HG03565 (cell line): ENCODE measurements around the gene ALKBH5.

Experiments
- ATAC-seq: cut with Tn5 transposase; IDR thresholded peaks from one replicate; pipeline ENCODE4 v1.9.1; 2021; ENCODE audit warnings: mild to moderate bottlenecking, moderate library complexity; ENCODE audit not compliant: unreplicated experiment

Gene ALKBH5

GRCh38 chr17:18236494-18236893 lies 52.9 kb downstream of the ALKBH5 start:
- ATAC-seq, result no peak

GRCh38 chr17:18237461-18237860 lies 53.8 kb downstream of the ALKBH5 start:
- ATAC-seq, result no peak

- ATAC-seq, result no peak
These were observed 54.7 kb downstream of the ALKBH5 start for GRCh38 chr17:18238299-18238698.

GRCh38 chr17:18240449-18240848 lies 56.8 kb downstream of the ALKBH5 start:
- no peak for ATAC-seq

- ATAC-seq, result no peak
These were observed 57.7 kb downstream of the ALKBH5 start for GRCh38 chr17:18241229-18241871.

GRCh38 chr17:18245038-18245776 lies 61.6 kb downstream of the ALKBH5 start:
- no peak for ATAC-seq

GRCh38 chr17:18246109-18246725 lies 62.6 kb downstream of the ALKBH5 start:
- no peak for ATAC-seq

GRCh38 chr17:18246880-18247612 lies 63.4 kb downstream of the ALKBH5 start:
- ATAC-seq, result no peak

- ATAC-seq, result no peak
These were observed 64.0 kb downstream of the ALKBH5 start for GRCh38 chr17:18247613-18248001.

GRCh38 chr17:18248300-18248731 lies 64.7 kb downstream of the ALKBH5 start:
- ATAC-seq, result no peak

- ATAC-seq, result no peak
These were observed 65.2 kb downstream of the ALKBH5 start for GRCh38 chr17:18248811-18249210.

GRCh38 chr17:18250259-18250658 lies 66.6 kb downstream of the ALKBH5 start:
- ATAC-seq, result no peak

- ATAC-seq, result no peak
These were observed 67.1 kb downstream of the ALKBH5 start for GRCh38 chr17:18250708-18251107.

GRCh38 chr17:18251204-18251603 lies 67.6 kb downstream of the ALKBH5 start:
- ATAC-seq, result no peak

- no peak for ATAC-seq
These were observed 68.5 kb downstream of the ALKBH5 start for GRCh38 chr17:18252160-18252559.

- no peak for ATAC-seq
These were observed 69.7 kb downstream of the ALKBH5 start for GRCh38 chr17:18253187-18253884.

- ATAC-seq, result no peak
These were observed 70.6 kb downstream of the ALKBH5 start for GRCh38 chr17:18253947-18254821.

- ATAC-seq, result no peak
These were observed 71.4 kb downstream of the ALKBH5 start for GRCh38 chr17:18254888-18255649.

- no peak for ATAC-seq
These were observed 72.7 kb downstream of the ALKBH5 start for GRCh38 chr17:18256351-18256750.
